Mesenchymal stem cell (in vitro differentiated cells and primary cell): ENCODE measurements around the gene KDF1.

Experiments
- DNase-seq: peaks from one replicate; pipeline ENCODE4 v3.0.0-alpha.2; 2013
- H2AFZ ChIP-seq: one replicate; pipeline ENCODE4 v1.6.1; 2013; ENCODE audit warnings: low read depth, mild to moderate bottlenecking, control low read depth, inconsistent platforms, low read length, moderate library complexity
- H2AK5ac ChIP-seq: 2 replicates; pipeline ENCODE4 v1.6.1; 2013; ENCODE audit warnings: low read length, moderate library complexity, mild to moderate bottlenecking, inconsistent platforms; ENCODE audit not compliant: severe bottlenecking
- H2BK120ac ChIP-seq: one replicate; pipeline ENCODE4 v1.6.1; 2013; ENCODE audit warnings: low read depth, mild to moderate bottlenecking, inconsistent platforms, low read length, moderate library complexity
- H2BK12ac ChIP-seq, 2 experiments: one replicate each; pipeline ENCODE4 v1.6.1; 2013; ENCODE audit warnings: inconsistent platforms in 2 of 2, low read length in 2 of 2, mild to moderate bottlenecking in 2 of 2, moderate library complexity in 2 of 2, control low read depth in 1 of 2
- H2BK15ac ChIP-seq: one replicate; pipeline ENCODE4 v1.6.1; 2013; ENCODE audit warnings: mild to moderate bottlenecking, low read depth, inconsistent platforms; ENCODE audit not compliant: poor library complexity, severe bottlenecking
- H2BK5ac ChIP-seq: 2 replicates; pipeline ENCODE4 v1.6.1; 2013; ENCODE audit warnings: low read depth, mild to moderate bottlenecking, low read length, control low read depth, inconsistent platforms; ENCODE audit not compliant: poor library complexity, severe bottlenecking
- H3K14ac ChIP-seq, 2 experiments: one replicate each; pipeline ENCODE4 v1.6.1; 2013; ENCODE audit warnings: inconsistent platforms in 2 of 2, low read length in 2 of 2, control low read depth in 1 of 2, mild to moderate bottlenecking in 1 of 2, moderate library complexity in 1 of 2
- H3K18ac ChIP-seq, 2 experiments: one replicate each; pipeline ENCODE4 v1.6.1; 2013; ENCODE audit warnings: inconsistent platforms in 2 of 2, low read length in 2 of 2, control low read depth in 1 of 2, low read depth in 1 of 2, mild to moderate bottlenecking in 1 of 2
- H3K23ac ChIP-seq, 2 experiments: one replicate each; pipeline ENCODE4 v1.6.1; 2013; ENCODE audit warnings: inconsistent platforms in 2 of 2, low read length in 2 of 2, mild to moderate bottlenecking in 2 of 2, moderate library complexity in 2 of 2, control low read depth in 1 of 2
- H3K27ac ChIP-seq: 2 replicates; pipeline ENCODE4 v1.5.1; 2013; ENCODE audit warnings: mild to moderate bottlenecking, moderate library complexity, low read length, control low read depth, inconsistent platforms; ENCODE audit not compliant: poor library complexity, severe bottlenecking
- H3K27me3 ChIP-seq, 2 experiments: 2 replicates each; pipeline versions ENCODE4 v1.6.1 to v1.7.0; 2013; ENCODE audit warnings: low read length in 2 of 2, mild to moderate bottlenecking in 2 of 2, moderate library complexity in 2 of 2, control low read depth in 1 of 2, inconsistent platforms in 1 of 2; ENCODE audit not compliant: control insufficient read depth in 1 of 2, insufficient read depth in 1 of 2
- H3K36me3 ChIP-seq, 2 experiments: 2 replicates each; pipeline versions ENCODE4 v1.6.1 to v1.7.0; 2013; ENCODE audit warnings: low read length in 2 of 2, control low read depth in 1 of 2, inconsistent platforms in 1 of 2, low read depth in 1 of 2, mild to moderate bottlenecking in 1 of 2; ENCODE audit not compliant: insufficient read depth in 2 of 2, control insufficient read depth in 1 of 2
- H3K4ac ChIP-seq, 2 experiments: one replicate each; pipeline ENCODE4 v1.6.1; 2013; ENCODE audit warnings: inconsistent platforms in 2 of 2, low read length in 2 of 2, mild to moderate bottlenecking in 2 of 2, moderate library complexity in 2 of 2, control low read depth in 1 of 2, low read depth in 1 of 2
- H3K4me1 ChIP-seq: 2 replicates; pipeline ENCODE4 v1.6.1; 2013; ENCODE audit warnings: low read depth, low read length, control low read depth; ENCODE audit not compliant: control insufficient read depth, insufficient read depth
- H3K4me2 ChIP-seq: 2 replicates; pipeline ENCODE4 v1.6.1; 2013; ENCODE audit warnings: low read length, mild to moderate bottlenecking, inconsistent platforms; ENCODE audit not compliant: poor library complexity, severe bottlenecking
- H3K4me3 ChIP-seq, 2 experiments: 2 replicates each; pipeline versions ENCODE4 v1.5.1 to v1.7.0; 2013; ENCODE audit warnings: low read length in 2 of 2, mild to moderate bottlenecking in 2 of 2, control low read depth in 1 of 2, low read depth in 1 of 2; ENCODE audit not compliant: insufficient read depth in 1 of 2
- H3K79me1 ChIP-seq: replicated peaks from 2 replicates; pipeline ENCODE4 v1.6.1; 2013; ENCODE audit warnings: mild to moderate bottlenecking, control low read depth, low read length, inconsistent platforms; ENCODE audit not compliant: poor library complexity, severe bottlenecking
- H3K9ac ChIP-seq: 2 replicates; pipeline ENCODE4 v1.7.0; 2013; ENCODE audit warnings: mild to moderate bottlenecking, low read length, moderate library complexity
- H3K9me3 ChIP-seq: 2 replicates; pipeline ENCODE4 v1.7.0; 2013; ENCODE audit warnings: mild to moderate bottlenecking, low read length; ENCODE audit not compliant: control insufficient read depth
- H4K8ac ChIP-seq: one replicate; pipeline ENCODE4 v1.6.1; 2013; ENCODE audit warnings: inconsistent platforms, mild to moderate bottlenecking, low read length, moderate library complexity
- H4K91ac ChIP-seq: one replicate; pipeline ENCODE4 v1.6.1; 2013; ENCODE audit warnings: mild to moderate bottlenecking, low read length, inconsistent platforms
- WGBS: methylation state at CpG from one replicate; pipeline ENCODE4 v1.1.7; 2013; ENCODE audit warnings: mixed read lengths; 5-methylcytosine and 5-hydroxymethylcytosine counted together

Gene KDF1

GRCh38 chr1:26900815-26901511, 59.3 kb downstream of the KDF1 start:
- Histone ChIP-seq H3K4me2 (peak overlapping the region; percentile 65), H4K91ac (no peak overlapping the region), H3K4ac (no peak overlapping the region), H2AFZ (no peak overlapping the region), H3K4me1 (peaks cover 10% of the 10 kb centered on the region), H3K9ac (peak overlapping the region; percentile 99), H3K23ac (no peak overlapping the region), H2AK5ac (no peak overlapping the region), H3K4me3 (peak overlapping the region in 1 of 2 experiments; percentile 99), H3K27me3 (no peaks in the 10 kb centered on the region), H2BK15ac (no peak overlapping the region), H4K8ac (no peak overlapping the region), H3K9me3 (no peaks in the 10 kb centered on the region), H2BK12ac (no peak overlapping the region), H3K79me1 (peaks cover 10% of the 10 kb centered on the region), H2BK5ac (no peak overlapping the region), H3K18ac (no peak overlapping the region), H3K27ac (no peak overlapping the region), H3K14ac (no peak overlapping the region), H3K36me3 (peaks cover 5 to 21% of the 10 kb centered on the region in 2 experiments), H2BK120ac (no peak overlapping the region)
- DNase-seq: no peak
- 80% methylated on average over 16 of the region's 18 CpGs for WGBS

GRCh38 chr1:26900001-26900814, 60.1 kb downstream of the KDF1 start, which contains the start of gene GPATCH3:
TSS of gene GPATCH3 (minus strand) at chr1:26900467. CDS start at chr1:26900442, 25 bp downstream.
- peak within 1 kb of the TSS; percentile 81 to 99 for H3K4me3 ChIP-seq
- H2AK5ac ChIP-seq: no peak within 1 kb of the TSS
- peak within 1 kb of the TSS; percentile 88 for H2AFZ ChIP-seq
- H4K8ac ChIP-seq: peak within 1 kb of the TSS; percentile 98
- H3K23ac ChIP-seq: peak within 1 kb of the TSS in 1 of 2 experiments; percentile 60
- WGBS: 1% methylated on average over 48 of the region's 50 CpGs
- H2BK5ac ChIP-seq: peak within 1 kb of the TSS; percentile 85
- H3K14ac ChIP-seq: peak within 1 kb of the TSS in 1 of 2 experiments; percentile 94
- H3K27me3 ChIP-seq: no peaks in the 10 kb centered on the region
- H3K9ac ChIP-seq: peak within 1 kb of the TSS; percentile 99
- H3K4me2 ChIP-seq: peak within 1 kb of the TSS; percentile 74
- H2BK15ac ChIP-seq: peak within 1 kb of the TSS; percentile 52
- H3K27ac ChIP-seq: peak within 1 kb of the TSS; percentile 98
- no peaks in the 10 kb centered on the region for H3K9me3 ChIP-seq
- H4K91ac ChIP-seq: peak within 1 kb of the TSS; percentile 86
- peaks cover 12% of the 10 kb centered on the region for H3K79me1 ChIP-seq
- H2BK120ac ChIP-seq: no peak within 1 kb of the TSS
- peaks cover 10% of the 10 kb centered on the region for H3K4me1 ChIP-seq
- peak; percentile 94 for DNase-seq
- no peak within 1 kb of the TSS for H2BK12ac ChIP-seq
- H3K4ac ChIP-seq: peak within 1 kb of the TSS; percentile 80 to 89
- H3K18ac ChIP-seq: peak within 1 kb of the TSS; percentile 87 to 89
- peaks cover 6 to 28% of the 10 kb centered on the region in 2 experiments for H3K36me3 ChIP-seq
